Measurements from ENCODE around the gene CALHM6.

DNA sequence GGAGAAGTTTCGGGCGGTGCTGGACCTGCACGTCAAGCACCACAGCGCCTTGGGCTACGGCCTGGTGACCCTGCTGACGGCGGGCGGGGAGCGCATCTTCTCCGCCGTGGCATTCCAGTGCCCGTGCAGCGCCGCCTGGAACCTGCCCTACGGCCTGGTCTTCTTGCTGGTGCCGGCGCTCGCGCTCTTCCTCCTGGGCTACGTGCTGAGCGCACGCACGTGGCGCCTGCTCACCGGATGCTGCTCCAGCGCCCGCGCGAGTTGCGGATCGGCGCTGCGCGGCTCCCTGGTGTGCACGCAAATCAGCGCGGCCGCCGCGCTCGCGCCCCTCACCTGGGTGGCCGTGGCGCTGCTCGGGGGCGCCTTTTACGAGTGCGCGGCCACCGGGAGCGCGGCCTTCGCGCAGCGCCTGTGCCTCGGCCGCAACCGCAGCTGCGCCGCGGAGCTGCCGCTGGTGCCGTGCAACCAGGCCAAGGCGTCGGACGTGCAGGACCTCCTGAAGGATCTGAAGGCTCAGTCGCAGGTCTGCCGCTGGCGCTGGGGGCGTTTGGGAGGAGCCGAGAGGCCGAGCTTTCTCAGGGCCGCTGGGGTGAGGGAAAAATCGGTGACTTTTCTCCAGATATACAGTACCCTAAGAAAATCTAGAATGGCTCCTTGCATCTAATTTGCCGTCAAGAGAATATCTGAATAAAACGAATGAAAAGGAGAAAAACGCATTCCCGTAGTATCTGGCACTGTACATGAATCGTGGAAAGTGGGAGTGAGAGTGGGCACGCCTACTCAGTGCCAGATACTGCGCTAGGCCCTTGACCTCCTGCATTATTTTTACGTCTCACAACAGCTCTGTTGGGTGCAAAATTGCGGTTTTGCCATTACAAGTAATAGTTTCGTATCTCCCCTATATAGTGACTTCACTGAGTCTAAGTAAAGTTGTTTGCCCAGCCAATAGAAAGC is 1.0 kb downstream of the CALHM6 start:
- TF ChIP-seq MAFK (IDR thresholded peaks at IDR 0.05; ENCODE audit: low read depth, low read length): no peak
- TF ChIP-seq POLR2A (IDR thresholded peaks at IDR 0.05; ENCODE audit: control extremely low read depth in 1 of 2, low read depth in 2 of 2, low read length in 2 of 2): peak in 1 of 2 experiments; percentile 51; a peak in 2 of 3 replicates
- TF ChIP-seq CHD2 (IDR thresholded peaks at IDR 0.05; ENCODE audit: low read length): no peak
- peak in 1 of 3 experiments; percentile 11; a peak in 1 of 4 replicates for TF ChIP-seq CTCF (IDR thresholded peaks at IDR 0.05; ENCODE audit: control extremely low read depth in 1 of 3, insufficient read depth in 1 of 3, low read depth in 1 of 3, low read length in 3 of 3)
- TF ChIP-seq CBX5 (IDR thresholded peaks at IDR 0.05; ENCODE audit: low read depth, low read length): no peak
- no peak for TF ChIP-seq RFX5 (IDR thresholded peaks at IDR 0.05; ENCODE audit: borderline replicate concordance, low read depth, low read length)
- TF ChIP-seq, protein P1, sequence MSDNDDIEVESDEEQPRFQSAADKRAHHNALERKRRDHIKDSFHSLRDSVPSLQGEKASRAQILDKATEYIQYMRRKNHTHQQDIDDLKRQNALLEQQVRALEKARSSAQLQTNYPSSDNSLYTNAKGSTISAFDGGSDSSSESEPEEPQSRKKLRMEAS (IDR thresholded peaks at IDR 0.05): peak; percentile 99
- peak; percentile 59 for TF ChIP-seq TAF1 (IDR thresholded peaks at IDR 0.05; ENCODE audit: low read depth, low read length)
- peak; percentile 28; the same call in 1 of the 2 replicates for TF ChIP-seq CREB1 (IDR thresholded peaks at IDR 0.05)
- TF ChIP-seq EP300 (IDR thresholded peaks at IDR 0.05; ENCODE audit: borderline replicate concordance in 1 of 2, low read depth in 2 of 2, low read length in 2 of 2): peak in 1 of 2 experiments; percentile 2; a peak in 1 of 3 replicates

Measured in H1 (cell line).